ENCODE measurements around the gene ARPP21. TPM values are rescaled to one million over a fixed set of nuclear protein-coding genes. Genes with fewer than 3 reads are reported as not detected.

ARPP21 gene
- total RNA-seq, 1 donor from 2014 or later, result 3.5 TPM

GRCh38 chr3:35644451-35644850, 5.1 kb downstream of the ARPP21 start:
- no peak overlapping the region for H3K4me3 Mint-ChIP-seq
- H3K27me3 Mint-ChIP-seq, result peaks cover 58% of the 10 kb centered on the region
- no peak overlapping the region for H3K27ac Mint-ChIP-seq
- no peak for TF ChIP-seq CTCF (conservative IDR thresholded peaks at IDR 0.05)
- H3K4me1 Mint-ChIP-seq (ENCODE audit: unreplicated experiment), result peaks cover 7% of the 10 kb centered on the region
- no peaks in the 10 kb centered on the region for H3K9me3 Mint-ChIP-seq
- DNase-seq (ENCODE audit: extremely low spot score, unreplicated experiment), result no peak
- H3K36me3 Mint-ChIP-seq, result no peaks in the 10 kb centered on the region

GRCh38 chr3:35645189-35645588, 5.9 kb downstream of the ARPP21 start:
- no peak for DNase-seq (ENCODE audit: extremely low spot score, unreplicated experiment)
- Mint-ChIP-seq H3K4me3 (no peak overlapping the region), H3K27me3 (peaks cover 54% of the 10 kb centered on the region), H3K9me3 (no peaks in the 10 kb centered on the region), H3K4me1 (ENCODE audit: unreplicated experiment) (peaks cover 4% of the 10 kb centered on the region), H3K36me3 (no peaks in the 10 kb centered on the region), H3K27ac (no peak overlapping the region)
- TF ChIP-seq CTCF (conservative IDR thresholded peaks at IDR 0.05), result no peak

- Mint-ChIP-seq H3K27ac (no peak overlapping the region), H3K9me3 (no peaks in the 10 kb centered on the region), H3K4me3 (no peak overlapping the region), H3K36me3 (no peaks in the 10 kb centered on the region), H3K27me3 (peaks cover 46% of the 10 kb centered on the region), H3K4me1 (ENCODE audit: unreplicated experiment) (no peaks in the 10 kb centered on the region)
- DNase-seq (ENCODE audit: extremely low spot score, unreplicated experiment), result no peak
- TF ChIP-seq CTCF (conservative IDR thresholded peaks at IDR 0.05), result no peak
Observed at GRCh38 chr3:35646081-35646480, 6.8 kb downstream of the ARPP21 start.

- Mint-ChIP-seq H3K27ac (no peak overlapping the region), H3K36me3 (no peaks in the 10 kb centered on the region), H3K4me3 (no peak overlapping the region), H3K9me3 (no peaks in the 10 kb centered on the region), H3K4me1 (ENCODE audit: unreplicated experiment) (no peaks in the 10 kb centered on the region), H3K27me3 (peaks cover 38% of the 10 kb centered on the region)
- TF ChIP-seq CTCF (conservative IDR thresholded peaks at IDR 0.05), result no peak
- no peak for DNase-seq (ENCODE audit: extremely low spot score, unreplicated experiment)
Observed at GRCh38 chr3:35647461-35647860, 8.1 kb downstream of the ARPP21 start.

GRCh38 chr3:35648347-35648746, 9.0 kb downstream of the ARPP21 start:
- no peak overlapping the region for H3K27ac Mint-ChIP-seq
- H3K4me3 Mint-ChIP-seq, result no peak overlapping the region
- H3K4me1 Mint-ChIP-seq (ENCODE audit: unreplicated experiment), result no peaks in the 10 kb centered on the region
- peaks cover 29% of the 10 kb centered on the region for H3K27me3 Mint-ChIP-seq
- no peak for TF ChIP-seq CTCF (conservative IDR thresholded peaks at IDR 0.05)
- H3K9me3 Mint-ChIP-seq, result no peaks in the 10 kb centered on the region
- DNase-seq (ENCODE audit: extremely low spot score, unreplicated experiment), result no peak
- no peaks in the 10 kb centered on the region for H3K36me3 Mint-ChIP-seq

DNA sequence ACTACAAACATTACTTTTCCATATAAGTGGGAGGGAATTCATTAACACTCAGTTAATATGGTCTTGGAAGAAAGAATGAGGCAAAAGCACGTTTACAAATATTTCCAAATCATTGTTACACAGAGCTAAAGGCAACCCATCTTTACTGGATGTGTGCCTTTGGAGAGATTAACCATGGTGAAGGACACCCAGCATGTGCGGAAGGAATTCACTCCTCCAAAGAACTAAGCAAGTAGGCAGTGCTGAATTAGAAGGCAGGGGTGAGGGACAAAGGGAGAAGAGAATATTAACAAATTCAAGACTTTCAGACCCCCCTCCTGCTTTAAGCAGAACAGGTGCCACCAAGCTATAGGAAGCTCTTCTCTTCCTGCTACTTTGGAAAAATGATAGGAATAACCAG, 10.1 kb downstream of the ARPP21 start:
- H3K27me3 Mint-ChIP-seq, result peaks cover 20% of the 10 kb centered on the region
- H3K4me3 Mint-ChIP-seq, result no peak overlapping the region
- no peaks in the 10 kb centered on the region for H3K36me3 Mint-ChIP-seq
- DNase-seq (ENCODE audit: extremely low spot score, unreplicated experiment), result no peak
- no peak for TF ChIP-seq CTCF (conservative IDR thresholded peaks at IDR 0.05)
- H3K4me1 Mint-ChIP-seq (ENCODE audit: unreplicated experiment), result no peaks in the 10 kb centered on the region
- H3K27ac Mint-ChIP-seq, result no peak overlapping the region
- no peaks in the 10 kb centered on the region for H3K9me3 Mint-ChIP-seq

Data from type B pancreatic cell (in vitro differentiated cells).